ENCODE data around the gene C17orf107. TPM values are rescaled to one million over a fixed set of nuclear protein-coding genes. Genes with fewer than 3 reads are reported as not detected.

The C17orf107 gene
- total RNA-seq, 1 experiment from 2014 or later, result 2.4 TPM

DNA sequence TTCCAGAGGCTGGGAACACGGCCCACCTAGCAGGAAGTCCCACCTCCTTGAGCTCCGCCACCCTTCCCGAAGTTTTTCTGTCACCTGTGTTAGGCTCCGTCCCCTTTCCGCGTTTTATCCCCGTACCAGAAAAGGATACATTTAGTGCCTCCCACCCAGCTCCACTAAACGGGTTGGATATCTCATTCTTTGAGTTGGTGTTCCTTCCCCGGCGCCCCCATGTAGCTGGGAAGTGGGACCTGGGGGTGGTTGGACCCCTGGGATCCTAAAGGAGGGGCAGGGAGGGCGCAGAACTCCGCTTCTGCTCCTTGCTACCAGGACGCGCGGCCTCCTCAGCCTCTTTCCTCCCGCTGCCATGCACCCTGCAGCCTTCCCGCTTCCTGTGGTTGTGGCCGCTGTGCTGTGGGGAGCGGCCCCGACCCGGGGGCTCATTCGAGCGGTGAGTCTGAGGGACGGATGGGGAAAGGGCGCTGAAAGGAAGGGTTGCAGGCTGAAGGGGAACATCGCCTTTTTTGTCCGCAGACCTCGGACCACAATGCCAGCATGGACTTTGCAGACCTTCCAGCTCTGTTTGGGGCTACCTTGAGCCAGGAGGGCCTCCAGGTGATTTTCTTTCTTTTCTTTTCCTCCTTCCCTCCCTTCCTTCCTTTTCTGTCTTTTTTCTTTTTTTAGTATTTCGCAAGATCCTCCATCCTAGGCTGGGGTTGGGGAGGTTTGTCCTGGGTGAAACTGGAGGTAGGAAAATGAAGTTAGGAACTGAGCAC is 41.4 kb downstream of the C17orf107 start:
- ChIA-PET CTCF (no interaction called here), POLR2A (no interaction called here)

DNA sequence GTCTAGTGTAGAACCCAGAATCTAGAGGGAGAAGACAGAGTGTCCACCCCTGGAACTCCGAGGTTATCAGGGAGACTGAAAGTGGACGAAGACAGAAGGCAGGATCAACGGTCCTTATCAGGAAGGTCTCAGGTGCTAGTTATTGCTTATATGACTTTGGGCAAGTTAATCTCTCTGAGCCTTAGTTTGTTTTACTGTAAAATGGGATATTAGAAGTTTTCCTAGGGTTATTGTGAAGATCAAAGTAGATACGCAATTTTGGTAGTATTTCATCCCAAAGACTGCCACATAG is 41.9 kb downstream of the C17orf107 start:
- ChIA-PET CTCF (no interaction called here), POLR2A (no interaction called here)
- TF ChIP-seq, protein P1, sequence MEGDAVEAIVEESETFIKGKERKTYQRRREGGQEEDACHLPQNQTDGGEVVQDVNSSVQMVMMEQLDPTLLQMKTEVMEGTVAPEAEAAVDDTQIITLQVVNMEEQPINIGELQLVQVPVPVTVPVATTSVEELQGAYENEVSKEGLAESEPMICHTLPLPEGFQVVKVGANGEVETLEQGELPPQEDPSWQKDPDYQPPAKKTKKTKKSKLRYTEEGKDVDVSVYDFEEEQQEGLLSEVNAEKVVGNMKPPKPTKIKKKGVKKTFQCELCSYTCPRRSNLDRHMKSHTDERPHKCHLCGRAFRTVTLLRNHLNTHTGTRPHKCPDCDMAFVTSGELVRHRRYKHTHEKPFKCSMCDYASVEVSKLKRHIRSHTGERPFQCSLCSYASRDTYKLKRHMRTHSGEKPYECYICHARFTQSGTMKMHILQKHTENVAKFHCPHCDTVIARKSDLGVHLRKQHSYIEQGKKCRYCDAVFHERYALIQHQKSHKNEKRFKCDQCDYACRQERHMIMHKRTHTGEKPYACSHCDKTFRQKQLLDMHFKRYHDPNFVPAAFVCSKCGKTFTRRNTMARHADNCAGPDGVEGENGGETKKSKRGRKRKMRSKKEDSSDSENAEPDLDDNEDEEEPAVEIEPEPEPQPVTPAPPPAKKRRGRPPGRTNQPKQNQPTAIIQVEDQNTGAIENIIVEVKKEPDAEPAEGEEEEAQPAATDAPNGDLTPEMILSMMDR (IDR thresholded peaks at IDR 0.05), result no peak
- TF ChIP-seq, protein P2, sequence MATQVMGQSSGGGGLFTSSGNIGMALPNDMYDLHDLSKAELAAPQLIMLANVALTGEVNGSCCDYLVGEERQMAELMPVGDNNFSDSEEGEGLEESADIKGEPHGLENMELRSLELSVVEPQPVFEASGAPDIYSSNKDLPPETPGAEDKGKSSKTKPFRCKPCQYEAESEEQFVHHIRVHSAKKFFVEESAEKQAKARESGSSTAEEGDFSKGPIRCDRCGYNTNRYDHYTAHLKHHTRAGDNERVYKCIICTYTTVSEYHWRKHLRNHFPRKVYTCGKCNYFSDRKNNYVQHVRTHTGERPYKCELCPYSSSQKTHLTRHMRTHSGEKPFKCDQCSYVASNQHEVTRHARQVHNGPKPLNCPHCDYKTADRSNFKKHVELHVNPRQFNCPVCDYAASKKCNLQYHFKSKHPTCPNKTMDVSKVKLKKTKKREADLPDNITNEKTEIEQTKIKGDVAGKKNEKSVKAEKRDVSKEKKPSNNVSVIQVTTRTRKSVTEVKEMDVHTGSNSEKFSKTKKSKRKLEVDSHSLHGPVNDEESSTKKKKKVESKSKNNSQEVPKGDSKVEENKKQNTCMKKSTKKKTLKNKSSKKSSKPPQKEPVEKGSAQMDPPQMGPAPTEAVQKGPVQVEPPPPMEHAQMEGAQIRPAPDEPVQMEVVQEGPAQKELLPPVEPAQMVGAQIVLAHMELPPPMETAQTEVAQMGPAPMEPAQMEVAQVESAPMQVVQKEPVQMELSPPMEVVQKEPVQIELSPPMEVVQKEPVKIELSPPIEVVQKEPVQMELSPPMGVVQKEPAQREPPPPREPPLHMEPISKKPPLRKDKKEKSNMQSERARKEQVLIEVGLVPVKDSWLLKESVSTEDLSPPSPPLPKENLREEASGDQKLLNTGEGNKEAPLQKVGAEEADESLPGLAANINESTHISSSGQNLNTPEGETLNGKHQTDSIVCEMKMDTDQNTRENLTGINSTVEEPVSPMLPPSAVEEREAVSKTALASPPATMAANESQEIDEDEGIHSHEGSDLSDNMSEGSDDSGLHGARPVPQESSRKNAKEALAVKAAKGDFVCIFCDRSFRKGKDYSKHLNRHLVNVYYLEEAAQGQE (IDR thresholded peaks at IDR 0.05; ENCODE audit: insufficient read depth in 1 of 2, low read depth in 2 of 2, low read length in 1 of 2), result no peak
- TF ChIP-seq TCF7L2 (IDR thresholded peaks at IDR 0.05; ENCODE audit: low read depth, low read length) (no peak), SIN3A (IDR thresholded peaks at IDR 0.05; ENCODE audit: borderline replicate concordance, insufficient read depth, low read depth, low read length) (no peak), POLR2AphosphoS5 (IDR thresholded peaks at IDR 0.05; ENCODE audit: low read depth, low read length) (no peak)
- peak overlapping the region; percentile 90 to 92 for H3K4me3 ChIP-seq (ENCODE audit: low read depth in 2 of 2, low read length in 2 of 2)
- no peak for DNase-seq (ENCODE audit: low read depth, low spot score)
- no peaks in the 10 kb centered on the region for H3K27me3 ChIP-seq (ENCODE audit: control insufficient read depth, insufficient read depth, low read length)
- intact Hi-C loops (cut with micrococcal nuclease; ENCODE audit: unreplicated experiment), result no loop called here
- H3K4me1 ChIP-seq (ENCODE audit: control insufficient read depth, insufficient read depth, low read length), result peaks cover 35% of the 10 kb centered on the region
- H3K9me3 ChIP-seq (ENCODE audit: control insufficient read depth, insufficient read depth, low read depth, low read length), result no peaks in the 10 kb centered on the region
- in situ Hi-C loops (cut with HindIII; ENCODE audit: low pct_unique_long_range_greater_than_20kb, low sequenced_read_pairs), result no loop called here
- H3K27ac ChIP-seq (ENCODE audit: low read length), result peak overlapping the region; percentile 89
- BruUV-seq (replicated peaks), result no TSS peak
- ATAC-seq, result no peak
- H3K36me3 ChIP-seq (ENCODE audit: control insufficient read depth, insufficient read depth, low read length), result peaks cover 12% of the 10 kb centered on the region

More for the DNA sequence above, 41.4 kb downstream of the C17orf107 start:
- Histone ChIP-seq H3K4me3 (ENCODE audit: low read depth in 2 of 2, low read length in 2 of 2) (peak overlapping the region; percentile 90 to 92), H3K36me3 (ENCODE audit: control insufficient read depth, insufficient read depth, low read length) (peaks cover 11% of the 10 kb centered on the region), H3K4me1 (ENCODE audit: control insufficient read depth, insufficient read depth, low read length) (peaks cover 34% of the 10 kb centered on the region), H3K27ac (ENCODE audit: low read length) (peak overlapping the region; percentile 89), H3K9me3 (ENCODE audit: control insufficient read depth, insufficient read depth, low read depth, low read length) (no peaks in the 10 kb centered on the region), H3K27me3 (ENCODE audit: control insufficient read depth, insufficient read depth, low read length) (no peaks in the 10 kb centered on the region)
- DNase-seq (ENCODE audit: low read depth, low spot score), result no peak
- TF ChIP-seq, protein P1 (IDR thresholded peaks at IDR 0.05), result no peak
- TF ChIP-seq TCF7L2 (IDR thresholded peaks at IDR 0.05; ENCODE audit: low read depth, low read length) (peak; percentile 11; the same call in 1 of the 2 replicates), SIN3A (IDR thresholded peaks at IDR 0.05; ENCODE audit: borderline replicate concordance, insufficient read depth, low read depth, low read length) (no peak; the same call in 1 of the 2 replicates), POLR2AphosphoS5 (IDR thresholded peaks at IDR 0.05; ENCODE audit: low read depth, low read length) (0 out of 2 replicates have a peak, but pooled peaks have one; percentile 61)
- TF ChIP-seq, protein P2 (IDR thresholded peaks at IDR 0.05; ENCODE audit: insufficient read depth in 1 of 2, low read depth in 2 of 2, low read length in 1 of 2), result no peak
- in situ Hi-C loops (cut with HindIII; ENCODE audit: low pct_unique_long_range_greater_than_20kb, low sequenced_read_pairs) (no loop called here), intact Hi-C loops (cut with micrococcal nuclease; ENCODE audit: unreplicated experiment) (no loop called here)
- TSS peak; percentile 90 for BruUV-seq (replicated peaks)
- ATAC-seq, result peak; percentile 80
